SK-N-SH (cell line): Measurements from ENCODE around the gene TRAF2. TPM values are rescaled to one million over a fixed set of nuclear protein-coding genes. Genes with fewer than 3 reads are reported as not detected.

Experiments
- CTCF ChIA-PET: fragments of 300-600, 350-600 bp; formaldehyde crosslinking; extraction: SDS; loops from one replicate; lab custom pipeline; 2021; lab: Yijun Ruan, JAX
- POLR2A ChIA-PET: fragments of 350-600 bp; sonication (Branson Sonifier 250); formaldehyde crosslinking; extraction: SDS; loops from one replicate; lab custom pipeline; 2020; ENCODE audit warnings: antibody characterized with exemption, inconsistent platforms; lab: Yijun Ruan, JAX
- DNase-seq: peaks from one replicate; pipeline ENCODE4 v3.0.0; 2012
- H2AFZ ChIP-seq: fragments of 200-600 bp; sonication (generic); 2 replicates; pipeline ENCODE4 v1.8.1; 2016; ENCODE audit warnings: antibody characterized with exemption, mild to moderate bottlenecking, low read depth
- H3F3A ChIP-seq: fragments of 200-600 bp; sonication (generic); replicated peaks from 2 replicates; pipeline ENCODE3; 2016; ENCODE audit warnings: antibody characterized with exemption, mild to moderate bottlenecking; ENCODE audit not compliant: insufficient read depth
- H3K27ac ChIP-seq, 2 experiments: fragments of 200-500 bp in 1 of 2; fragments of 200-600 bp in 1 of 2; sonication (Bioruptor generic) in 1 of 2; sonication (generic), shearing (Covaris generic) in 1 of 2; 2 replicates each; pipeline versions ENCODE4 v1.5.1 to v1.6.1; 2014 to 2016; ENCODE audit warnings: low read depth in 2 of 2, inconsistent platforms in 1 of 2, low read length in 1 of 2, mild to moderate bottlenecking in 1 of 2, mixed read lengths in 1 of 2
- H3K27me3 ChIP-seq: fragments of 200-600 bp; sonication (generic), shearing (Covaris generic); 2 replicates; pipeline ENCODE4 v1.6.1; 2016; ENCODE audit warnings: mixed run types; ENCODE audit not compliant: insufficient read depth
- H3K36me3 ChIP-seq, 2 experiments: fragments of 200-500 bp in 1 of 2; fragments of 200-600 bp in 1 of 2; sonication (Bioruptor generic) in 1 of 2; sonication (generic) in 1 of 2; replicated peaks in 1 of 2; 2 replicates each; pipeline versions ENCODE3 to v1.5.1; 2014 to 2016; ENCODE audit warnings: low read length in 1 of 2, mild to moderate bottlenecking in 1 of 2; ENCODE audit not compliant: insufficient read depth in 2 of 2, control insufficient read depth in 1 of 2
- H3K4me1 ChIP-seq, 2 experiments: fragments of 200-500 bp in 1 of 2; fragments of 200-600 bp in 1 of 2; sonication (Bioruptor generic) in 1 of 2; sonication (generic), shearing (Covaris generic) in 1 of 2; 2 replicates each; pipeline versions ENCODE4 v1.5.1 to v1.6.1; 2014 to 2016; ENCODE audit warnings: low read depth in 1 of 2, low read length in 1 of 2, mixed run types in 1 of 2; ENCODE audit not compliant: insufficient read depth in 2 of 2, control insufficient read depth in 1 of 2
- H3K4me2 ChIP-seq: fragments of 200-600 bp; sonication (generic), shearing (Covaris generic); 2 replicates; pipeline ENCODE4 v1.6.1; 2017; ENCODE audit warnings: mixed run types
- H3K4me3 ChIP-seq, 2 experiments: fragments of 200-500 bp in 1 of 2; fragments of 200-600 bp in 1 of 2; sonication (Bioruptor generic) in 1 of 2; sonication (generic), shearing (Covaris generic) in 1 of 2; 2 replicates each; pipeline versions ENCODE4 v1.5.1 to v1.8.1; 2014 to 2016; ENCODE audit warnings: low read depth in 2 of 2, inconsistent platforms in 1 of 2, low read length in 1 of 2, mild to moderate bottlenecking in 1 of 2, mixed read lengths in 1 of 2, moderate library complexity in 1 of 2
- H3K79me2 ChIP-seq: fragments of 200-600 bp; sonication (generic); 2 replicates; pipeline ENCODE4 v1.8.1; 2017; ENCODE audit warnings: mild to moderate bottlenecking; ENCODE audit not compliant: insufficient read depth
- H3K9ac ChIP-seq: fragments of 200-600 bp; sonication (generic); 2 replicates; pipeline ENCODE4 v1.6.1; 2017; ENCODE audit warnings: mixed run types
- H3K9me2 ChIP-seq: fragments of 200-600 bp; sonication (generic); 2 replicates; pipeline ENCODE4 v1.6.1; 2017; ENCODE audit warnings: mixed run types
- H3K9me3 ChIP-seq: fragments of 200-600 bp; sonication (generic); 2 replicates; pipeline ENCODE4 v1.6.1; 2017; ENCODE audit warnings: mixed run types, mild to moderate bottlenecking, moderate library complexity
- H4K20me1 ChIP-seq: fragments of 200-600 bp; sonication (generic); 2 replicates; pipeline ENCODE4 v1.6.1; 2017; ENCODE audit warnings: mild to moderate bottlenecking, mixed run types; ENCODE audit not compliant: insufficient read depth
- FOXM1 ChIP-seq: IDR thresholded peaks from 2 replicates; pipeline ENCODE4 v1.4.0; 2012; ENCODE audit warnings: low read depth, mild to moderate bottlenecking
- IRF3 ChIP-seq: fragments of 150-350 bp; IDR thresholded peaks from 2 replicates; pipeline ENCODE4 v1.6.1; 2016; ENCODE audit warnings: mild to moderate bottlenecking, low read depth, low read length
- MXI1 ChIP-seq: IDR thresholded peaks from 2 replicates; pipeline ENCODE4 v1.6.1; 2012; ENCODE audit warnings: mild to moderate bottlenecking, low read depth, low read length, improper control_type of control experiment
- NRF1 ChIP-seq: IDR thresholded peaks from 2 replicates; pipeline ENCODE4 v1.6.1; 2012; ENCODE audit warnings: low read depth, mild to moderate bottlenecking, low read length
- POLR2AphosphoS5 ChIP-seq: IDR thresholded peaks from 2 replicates; pipeline ENCODE4 v1.6.1; 2012; ENCODE audit warnings: low read depth, low read length
- RXRA ChIP-seq: IDR thresholded peaks from 2 replicates; pipeline ENCODE4 v1.4.0; 2012; ENCODE audit warnings: low read depth, mild to moderate bottlenecking, borderline replicate concordance
- SIN3A ChIP-seq: IDR thresholded peaks from 2 replicates; pipeline ENCODE4 v1.6.1; 2012; ENCODE audit warnings: low read depth, mild to moderate bottlenecking, low read length, moderate library complexity, borderline replicate concordance
- TAF1 ChIP-seq: IDR thresholded peaks from 2 replicates; pipeline ENCODE4 v1.6.1; 2012; ENCODE audit warnings: low read depth, mild to moderate bottlenecking, low read length, moderate library complexity, borderline replicate concordance
- USF1 ChIP-seq: IDR thresholded peaks from 2 replicates; pipeline ENCODE4 v1.4.0; 2012; ENCODE audit warnings: low read depth, borderline replicate concordance
- USF2 ChIP-seq: fragments of 150-350 bp; IDR thresholded peaks from 2 replicates; pipeline ENCODE4 v1.6.1; 2017; ENCODE audit warnings: antibody characterized with exemption, low read length, low read depth, borderline replicate concordance
- WGBS: methylation state at CpG from one replicate; pipeline ENCODE4 v1.1.6; 2017; ENCODE audit warnings: low lambda C conversion rate; 5-methylcytosine and 5-hydroxymethylcytosine counted together
- polyA plus RNA-seq, 3 experiments: library from polyadenylated mRNA; depleted of rRNA; stranded (reverse); fragments of >200 nt; gene quantifications; 2 replicates each; pipeline ENCODE4 v1.2.3, GENCODE V29; 2012

The TRAF2 gene
- polyA plus RNA-seq, 1 of the 3 experiments (the other 2 are of a cell fraction): 15.4 TPM

- WGBS: 80% methylated on average over 2 of the region's 5 CpGs
- Histone ChIP-seq H3K4me1 (peaks cover 0 to 2% of the 10 kb centered on the region in 2 experiments; a peak in 1 of 4 replicates), H3F3A (no peaks in the 10 kb centered on the region), H3K27me3 (no peaks in the 10 kb centered on the region), H3K27ac (no peak overlapping the region), H3K79me2 (no peaks in the 10 kb centered on the region), H2AFZ (no peak overlapping the region), H3K9ac (no peak overlapping the region), H3K9me2 (no peaks in the 10 kb centered on the region), H4K20me1 (no peaks in the 10 kb centered on the region), H3K4me2 (no peak overlapping the region), H3K4me3 (no peak overlapping the region), H3K36me3 (no peaks in the 10 kb centered on the region), H3K9me3 (no peaks in the 10 kb centered on the region)
- ChIA-PET POLR2A (no interaction called here), CTCF (interaction anchor here (1.1 to 1.8 kb wide), 4 partner anchors 21 to 66 kb away, joined by 3 to 5 read pairs (median 4); partner anchors contain the start of gene ABCA2)
- TF ChIP-seq NRF1 (no peak), MXI1 (no peak), IRF3 (no peak)
- DNase-seq: no peak
Measured at GRCh38 chr9:136969774-136970173, 83.5 kb downstream of the TRAF2 start.

GRCh38 chr9:136970361-136970760 is 84.0 kb downstream of the TRAF2 start:
- Histone ChIP-seq H3K9me3 (no peaks in the 10 kb centered on the region), H3K79me2 (no peaks in the 10 kb centered on the region), H3K9ac (no peak overlapping the region), H3K4me1 (peaks cover 0 to 7% of the 10 kb centered on the region in 2 experiments; a peak in 1 of 4 replicates), H4K20me1 (no peaks in the 10 kb centered on the region), H3K4me2 (no peak overlapping the region), H2AFZ (no peak overlapping the region), H3K4me3 (no peak overlapping the region), H3K27me3 (no peaks in the 10 kb centered on the region), H3K27ac (no peak overlapping the region), H3K9me2 (no peaks in the 10 kb centered on the region), H3F3A (no peaks in the 10 kb centered on the region), H3K36me3 (no peaks in the 10 kb centered on the region)
- DNase-seq: no peak
- WGBS: 100% methylated on average over 3 of the region's 11 CpGs
- TF ChIP-seq RXRA (no peak), USF2 (no peak), USF1 (no peak), TAF1 (no peak)
- ChIA-PET POLR2A (no interaction called here), CTCF (interaction anchor here (1.3 to 1.8 kb wide), 3 partner anchors 8 to 59 kb away, joined by 4 to 5 read pairs (median 4); partner anchors contain the start of gene ABCA2)

- H3K27ac ChIP-seq: no peak overlapping the region
- no peak overlapping the region for H3K4me3 ChIP-seq
- ChIA-PET CTCF (interaction anchor here (0.9 to 1.8 kb wide), 4 partner anchors 9 to 57 kb away, joined by 3 to 5 read pairs (median 4); partner anchors contain the start of gene ABCA2), POLR2A (no interaction called here)
- H3K4me2 ChIP-seq: no peak overlapping the region
- H2AFZ ChIP-seq: no peak overlapping the region
- no peaks in the 10 kb centered on the region for H3K79me2 ChIP-seq
- no peaks in the 10 kb centered on the region for H3F3A ChIP-seq
- WGBS: 53% methylated on average over 7 of the region's 14 CpGs
- H3K9ac ChIP-seq: no peak overlapping the region
- no peaks in the 10 kb centered on the region for H4K20me1 ChIP-seq
- DNase-seq: no peak
- no peak for TF ChIP-seq POLR2AphosphoS5
- no peak for TF ChIP-seq SIN3A
- TF ChIP-seq USF1: no peak
- TF ChIP-seq FOXM1: no peak
- TF ChIP-seq, all 33 proteins: peak for 0
- peaks cover 0 to 15% of the 10 kb centered on the region in 2 experiments; a peak in 1 of 4 replicates for H3K4me1 ChIP-seq
- no peaks in the 10 kb centered on the region for H3K9me2 ChIP-seq
- no peaks in the 10 kb centered on the region for H3K27me3 ChIP-seq
- no peaks in the 10 kb centered on the region for H3K9me3 ChIP-seq
- H3K36me3 ChIP-seq: no peaks in the 10 kb centered on the region
Measured at GRCh38 chr9:136971746-136972145, 85.4 kb downstream of the TRAF2 start.
